H1 (cell line): ENCODE results near the gene RHOB. TPM values are rescaled to one million over a fixed set of nuclear protein-coding genes. Genes with fewer than 3 reads are reported as not detected.

Source experiments
- CHD2 ChIP-seq: IDR thresholded peaks from 2 replicates; pipeline ENCODE4 v1.6.1; 2012; ENCODE audit warnings: low read length, improper control_type of control experiment
- CHD7 ChIP-seq: fragments of 300-600 bp; sonication (generic); IDR thresholded peaks from 2 replicates; pipeline ENCODE4 v1.7.1; 2012; ENCODE audit warnings: low read length, moderate library complexity, mild to moderate bottlenecking, inconsistent platforms; ENCODE audit not compliant: insufficient replicate concordance
- CTBP2 ChIP-seq: IDR thresholded peaks from 2 replicates; pipeline ENCODE4 v1.7.0; 2011; ENCODE audit warnings: borderline replicate concordance, mild to moderate bottlenecking, moderate library complexity, mixed read lengths, low read length; ENCODE audit not compliant: insufficient read depth, insufficient read length
- GTF2F1 ChIP-seq: IDR thresholded peaks from 2 replicates; pipeline ENCODE4 v1.6.1; 2012; ENCODE audit warnings: low read depth, low read length, improper control_type of control experiment, borderline replicate concordance
- HDAC2 ChIP-seq, 2 experiments: fragments of 300-600 bp in 1 of 2; sonication (generic) in 1 of 2; IDR thresholded peaks; 2 replicates each; pipeline ENCODE4 v1.6.1; 2011 to 2012; ENCODE audit warnings: low read depth in 2 of 2, low read length in 2 of 2, mild to moderate bottlenecking in 2 of 2, moderate library complexity in 2 of 2, borderline replicate concordance in 1 of 2, inconsistent platforms in 1 of 2
- MAX ChIP-seq: IDR thresholded peaks from 2 replicates; pipeline ENCODE4 v1.6.1; 2012; ENCODE audit warnings: inconsistent platforms
- POLR2AphosphoS5 ChIP-seq: IDR thresholded peaks from 2 replicates; pipeline ENCODE4 v1.6.1; 2011; ENCODE audit warnings: low read depth, low read length
- SIN3A ChIP-seq, 2 experiments: IDR thresholded peaks in 1 of 2; conservative IDR thresholded peaks in 1 of 2; 2 replicates each; pipeline ENCODE4 v1.6.1; 2011 to 2012; ENCODE audit warnings: low read length in 2 of 2, improper control_type of control experiment in 1 of 2, low read depth in 1 of 2, mild to moderate bottlenecking in 1 of 2
- TAF1 ChIP-seq: IDR thresholded peaks from 2 replicates; pipeline ENCODE4 v1.6.1; 2011; ENCODE audit warnings: mild to moderate bottlenecking, low read depth, low read length
- polyA plus RNA-seq, 7 experiments: library from polyadenylated mRNA; depleted of rRNA in 3 of 7; stranded (reverse) in 5 of 7; unstranded in 2 of 7; fragments of >200 nt in 5 of 7; fragments of 200-250 nt in 2 of 7; gene quantifications; 1 replicate in 5 of 7; 2 replicates in 1 of 7; 4 replicates in 1 of 7; pipeline versions ENCODE4 v1.2.1 to v1.2.3, GENCODE V29; 2011 to 2013; ENCODE audit warnings: missing spikeins in 2 of 7, mixed read lengths in 2 of 7
- total RNA-seq: library from RNA; stranded (reverse); fragmentation: NEBNext Ultra II Directional; extraction: Animal tissue kit (Norgen Biotek cat#: 25700); gene quantifications from 2 replicates; pipeline ENCODE4 v1.2.1, GENCODE V29; 2021

Gene RHOB
- total and polyA plus RNA-seq, 2 of the 8 experiments (the other 6 are each of a cell fraction or from before 2014, with no cell fraction given): 9.3 to 9.5 TPM

GRCh38 chr2:20447437-20448245 lies 767 bp downstream of the RHOB start (continued):
- TF ChIP-seq CHD7 (no peak), CTBP2 (no peak), TAF1 (no peak), MAX (no peak; the same call in 1 of the 2 replicates), HDAC2 (IDR thresholded peaks at IDR 0.05; ENCODE audit: borderline replicate concordance in 1 of 2, low read depth in 2 of 2, low read length in 2 of 2) (no peak; a peak in 1 of 4 replicates), GTF2F1 (no peak), POLR2AphosphoS5 (no peak; the same call in none of the 2 replicates), SIN3A (conservative IDR thresholded peaks at IDR 0.05 in 1 of 2, IDR thresholded peaks at IDR 0.05 in 1 of 2; ENCODE audit: low read depth in 1 of 2, low read length in 2 of 2) (no peak), CHD2 (no peak)
